HG02943 (cell line): Measurements from ENCODE around the gene FBXL3.
"Not testable (repeated sequence)": the region's sequence is repeated elsewhere in the genome, so short reads cannot be mapped to it uniquely, and the experiment has no call there.

ENCODE experiments used
- ATAC-seq: cut with Tn5 transposase; IDR thresholded peaks from one replicate; pipeline ENCODE4 v1.9.1; 2021; ENCODE audit warnings: mild to moderate bottlenecking, low read depth, moderate library complexity; ENCODE audit not compliant: unreplicated experiment

FBXL3 gene

GRCh38 chr13:77028202-77028601, 1.2 kb upstream of the FBXL3 start:
- no peak for ATAC-seq

GRCh38 chr13:77026255-77026860, 601 bp downstream of the FBXL3 start:
- peak; percentile 48 for ATAC-seq

- ATAC-seq = no peak
These were observed 4.6 kb downstream of the FBXL3 start for GRCh38 chr13:77022341-77022740.

- no peak for ATAC-seq
These were observed 7.2 kb downstream of the FBXL3 start for GRCh38 chr13:77019756-77020155.

GRCh38 chr13:77016888-77017623, 9.9 kb downstream of the FBXL3 start:
- no peak for ATAC-seq

GRCh38 chr13:77016251-77016812, 10.6 kb downstream of the FBXL3 start:
- no peak for ATAC-seq

- no peak for ATAC-seq
These were observed 11.9 kb downstream of the FBXL3 start for GRCh38 chr13:77014906-77015685.

GRCh38 chr13:77013853-77014542, 13.0 kb downstream of the FBXL3 start:
- no peak for ATAC-seq

- not testable (repeated sequence) for ATAC-seq
These were observed 17.2 kb downstream of the FBXL3 start for GRCh38 chr13:77009719-77010118.

- ATAC-seq = no peak
These were observed 17.9 kb downstream of the FBXL3 start for GRCh38 chr13:77009011-77009410.

GRCh38 chr13:77008337-77008736, 18.6 kb downstream of the FBXL3 start:
- not testable (repeated sequence) for ATAC-seq

GRCh38 chr13:77002590-77003190, 24.3 kb downstream of the FBXL3 start:
- no peak for ATAC-seq

- ATAC-seq = no peak
These were observed 24.9 kb downstream of the FBXL3 start for GRCh38 chr13:77001963-77002587.

- no peak for ATAC-seq
These were observed 25.4 kb downstream of the FBXL3 start for GRCh38 chr13:77001540-77001939.

GRCh38 chr13:77000475-77000874, 26.5 kb downstream of the FBXL3 start:
- ATAC-seq = no peak

- no peak for ATAC-seq
These were observed 32.7 kb downstream of the FBXL3 start for GRCh38 chr13:76994281-76994680.

- ATAC-seq = no peak
These were observed 33.5 kb downstream of the FBXL3 start for GRCh38 chr13:76993473-76993872.

- no peak for ATAC-seq
These were observed 33.9 kb downstream of the FBXL3 start for GRCh38 chr13:76993021-76993420.

GRCh38 chr13:76992548-76993001, 34.4 kb downstream of the FBXL3 start:
- ATAC-seq = peak; percentile 5
